NCI-H526 (cell line): ENCODE data around the gene ZNF484.
"Not testable (repeated sequence)": the region's sequence is repeated elsewhere in the genome, so short reads cannot be mapped to it uniquely, and the experiment has no call there.

Experiments used
- DNase-seq, 2 experiments: peaks; one replicate each; lab custom pipeline; 2025; lab: John Stamatoyannopoulos, UW

ZNF484 gene

GRCh38 chr9:92860867-92861266 is 17.0 kb downstream of the ZNF484 start:
- no peak for DNase-seq

- no peak for DNase-seq
Measured at GRCh38 chr9:92857236-92857635, 20.6 kb downstream of the ZNF484 start.

- DNase-seq, result no peak
Measured at GRCh38 chr9:92853716-92854115, 24.1 kb downstream of the ZNF484 start.

GRCh38 chr9:92850898-92851297 is 26.9 kb downstream of the ZNF484 start:
- DNase-seq, result no peak

- not testable (repeated sequence) for DNase-seq
Measured at GRCh38 chr9:92848740-92849139, 29.1 kb downstream of the ZNF484 start.

- no peak for DNase-seq
Measured at GRCh38 chr9:92846662-92847145, 31.1 kb downstream of the ZNF484 start.

GRCh38 chr9:92838411-92838810 is 39.4 kb downstream of the ZNF484 start:
- DNase-seq, result not testable (repeated sequence)

GRCh38 chr9:92837191-92837590 is 40.6 kb downstream of the ZNF484 start:
- no peak for DNase-seq

GRCh38 chr9:92829420-92829819 is 48.4 kb downstream of the ZNF484 start:
- no peak for DNase-seq

- not testable (repeated sequence) for DNase-seq
Measured at GRCh38 chr9:92825065-92825464, 52.8 kb downstream of the ZNF484 start.

- DNase-seq, result no peak
Measured at GRCh38 chr9:92820964-92821363, 56.9 kb downstream of the ZNF484 start.

- peak in 1 of 2 experiments; percentile 22 for DNase-seq
Measured at GRCh38 chr9:92819898-92820297, 57.9 kb downstream of the ZNF484 start.

- peak in 1 of 2 experiments; percentile 24 for DNase-seq
Measured at GRCh38 chr9:92809629-92810326, 68.1 kb downstream of the ZNF484 start.

- peak; percentile 62 to 85 for DNase-seq
Measured at GRCh38 chr9:92808726-92809451, 68.9 kb downstream of the ZNF484 start.

- peak in 1 of 2 experiments; percentile 35 for DNase-seq
Measured at GRCh38 chr9:92807757-92808725, 69.8 kb downstream of the ZNF484 start.

- DNase-seq, result no peak
Measured at GRCh38 chr9:92807031-92807756, 70.6 kb downstream of the ZNF484 start.

GRCh38 chr9:92804727-92805126 is 73.1 kb downstream of the ZNF484 start:
- DNase-seq, result no peak

- no peak for DNase-seq
Measured at GRCh38 chr9:92798358-92798757, 79.5 kb downstream of the ZNF484 start.

GRCh38 chr9:92796337-92796804 is 81.5 kb downstream of the ZNF484 start:
- DNase-seq, result peak in 1 of 2 experiments; percentile 21

GRCh38 chr9:92795598-92796336 is 82.1 kb downstream of the ZNF484 start:
- DNase-seq, result peak in 1 of 2 experiments; percentile 20
